ENCODE measurements around the gene REPS2.

DNA sequence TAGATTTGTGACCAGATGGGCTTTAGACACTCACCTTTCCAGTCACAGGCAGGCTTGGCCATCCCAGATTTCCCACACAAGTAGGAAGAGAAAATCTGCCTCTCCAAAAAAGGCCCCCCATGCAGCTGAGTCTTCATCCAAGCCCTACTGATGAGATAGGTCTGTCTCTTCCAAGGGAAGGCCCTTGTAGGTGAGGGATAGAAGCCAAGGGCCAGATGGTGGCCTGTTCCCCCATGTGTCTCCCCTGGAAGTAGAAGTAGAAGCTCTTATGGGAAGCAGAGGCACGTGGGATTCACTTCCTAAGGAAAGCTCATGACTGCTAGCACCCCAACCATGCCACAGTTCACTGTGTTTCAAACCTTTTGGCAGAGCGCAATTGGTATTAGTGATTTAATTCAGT is 81.5 kb downstream of the REPS2 start:
- TF ChIP-seq, protein P1, sequence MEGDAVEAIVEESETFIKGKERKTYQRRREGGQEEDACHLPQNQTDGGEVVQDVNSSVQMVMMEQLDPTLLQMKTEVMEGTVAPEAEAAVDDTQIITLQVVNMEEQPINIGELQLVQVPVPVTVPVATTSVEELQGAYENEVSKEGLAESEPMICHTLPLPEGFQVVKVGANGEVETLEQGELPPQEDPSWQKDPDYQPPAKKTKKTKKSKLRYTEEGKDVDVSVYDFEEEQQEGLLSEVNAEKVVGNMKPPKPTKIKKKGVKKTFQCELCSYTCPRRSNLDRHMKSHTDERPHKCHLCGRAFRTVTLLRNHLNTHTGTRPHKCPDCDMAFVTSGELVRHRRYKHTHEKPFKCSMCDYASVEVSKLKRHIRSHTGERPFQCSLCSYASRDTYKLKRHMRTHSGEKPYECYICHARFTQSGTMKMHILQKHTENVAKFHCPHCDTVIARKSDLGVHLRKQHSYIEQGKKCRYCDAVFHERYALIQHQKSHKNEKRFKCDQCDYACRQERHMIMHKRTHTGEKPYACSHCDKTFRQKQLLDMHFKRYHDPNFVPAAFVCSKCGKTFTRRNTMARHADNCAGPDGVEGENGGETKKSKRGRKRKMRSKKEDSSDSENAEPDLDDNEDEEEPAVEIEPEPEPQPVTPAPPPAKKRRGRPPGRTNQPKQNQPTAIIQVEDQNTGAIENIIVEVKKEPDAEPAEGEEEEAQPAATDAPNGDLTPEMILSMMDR (conservative IDR thresholded peaks at IDR 0.05; ENCODE audit: low read depth, low read length): no peak
- TF ChIP-seq EZH2 (IDR thresholded peaks at IDR 0.05; ENCODE audit: borderline replicate concordance, low read depth, low read length, poor library complexity, severe bottlenecking): no peak

All from A673 (cell line).